ENCODE measurements around the gene TMEM267.
A peak's percentile ranks its signal among the peaks of the same experiment; 100 is the strongest.
"Not testable (repeated sequence)": the region's sequence is repeated elsewhere in the genome, so short reads cannot be mapped to it uniquely, and the experiment has no call there.

Gene TMEM267

GRCh38 chr5:43456556-43456955, 27.1 kb downstream of the TMEM267 start:
- Histone ChIP-seq H3K27ac (ENCODE audit: low read depth, low read length) (no peak overlapping the region), H3K4me1 (ENCODE audit: control insufficient read depth, insufficient read depth, low read length, unreplicated experiment) (no peaks in the 10 kb centered on the region), H3K4me3 (ENCODE audit: low read depth, low read length) (no peak overlapping the region), H2AFZ (ENCODE audit: low read length, unreplicated experiment) (no peak overlapping the region), H3K79me2 (ENCODE audit: control insufficient read depth, insufficient read depth, low read length, unreplicated experiment) (peaks cover 4% of the 10 kb centered on the region), H3K36me3 (ENCODE audit: insufficient read depth, low read length) (peaks cover 27% of the 10 kb centered on the region), H3K27me3 (ENCODE audit: insufficient read depth, low read length) (no peaks in the 10 kb centered on the region)

DNA sequence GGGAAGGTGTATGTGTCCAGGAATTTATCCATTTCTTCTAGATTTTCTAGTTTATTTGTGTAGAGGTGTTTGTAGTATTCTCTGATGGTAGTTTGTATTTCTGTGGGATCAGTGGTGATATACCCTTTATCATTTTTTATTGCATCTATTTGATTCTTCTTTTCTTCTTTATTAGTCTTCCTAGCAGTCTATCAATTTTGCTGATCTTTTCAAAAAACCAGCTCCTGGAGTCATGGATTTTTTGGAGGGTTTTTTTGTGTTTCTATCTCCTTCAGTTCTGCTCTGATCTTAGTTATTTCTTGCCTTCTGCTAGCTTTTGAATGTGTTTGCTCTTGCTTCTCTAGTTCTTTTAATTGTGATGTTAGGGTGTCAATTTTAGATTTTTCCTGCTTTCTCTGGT, 42.1 kb downstream of the TMEM267 start:
- H3K27ac ChIP-seq (ENCODE audit: low read depth, low read length); H2AFZ ChIP-seq (ENCODE audit: low read length, unreplicated experiment); H3K79me2 ChIP-seq (ENCODE audit: control insufficient read depth, insufficient read depth, low read length, unreplicated experiment); H3K4me1 ChIP-seq (ENCODE audit: control insufficient read depth, insufficient read depth, low read length, unreplicated experiment); H3K4me3 ChIP-seq (ENCODE audit: low read depth, low read length); H3K27me3 ChIP-seq (ENCODE audit: insufficient read depth, low read length): not testable (repeated sequence)
- H3K36me3 ChIP-seq (ENCODE audit: insufficient read depth, low read length) = peaks cover 20% of the 10 kb centered on the region

DNA sequence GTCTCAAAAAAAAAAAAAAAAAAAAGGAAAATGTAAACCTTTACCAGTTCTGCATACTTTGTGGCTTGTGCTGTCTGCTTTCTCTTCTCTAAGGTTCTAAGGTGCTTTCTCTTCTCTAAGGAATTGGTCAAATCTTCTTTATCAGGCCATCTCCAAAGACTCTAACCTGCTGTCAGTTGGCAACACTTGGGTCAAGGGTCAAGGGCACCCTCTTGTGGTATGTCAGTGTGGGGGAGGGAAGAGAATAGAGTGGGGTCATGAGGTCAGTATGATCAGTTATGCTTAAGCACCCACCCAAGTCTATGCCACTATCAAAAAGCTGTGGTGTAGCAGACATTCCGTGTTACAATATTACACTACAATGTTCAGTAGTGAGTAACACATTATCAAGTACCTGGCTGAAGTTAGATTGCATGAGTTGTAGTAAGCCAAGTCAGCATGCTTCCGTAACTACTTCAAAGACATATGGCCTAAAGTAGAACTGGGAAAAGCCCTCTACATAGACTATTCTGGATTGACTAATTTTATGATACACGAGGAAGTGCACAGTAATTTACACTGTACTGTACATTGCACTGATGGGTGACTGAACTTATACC, 46.5 kb downstream of the TMEM267 start:
- H3K79me2 ChIP-seq (ENCODE audit: control insufficient read depth, insufficient read depth, low read length, unreplicated experiment) = no peaks in the 10 kb centered on the region
- no peaks in the 10 kb centered on the region for H3K27me3 ChIP-seq (ENCODE audit: insufficient read depth, low read length)
- H3K4me1 ChIP-seq (ENCODE audit: control insufficient read depth, insufficient read depth, low read length, unreplicated experiment) = peaks cover 13% of the 10 kb centered on the region
- no peaks in the 10 kb centered on the region for H3K36me3 ChIP-seq (ENCODE audit: insufficient read depth, low read length)
- H3K4me3 ChIP-seq (ENCODE audit: low read depth, low read length) = no peak overlapping the region
- no peak overlapping the region for H2AFZ ChIP-seq (ENCODE audit: low read length, unreplicated experiment)
- no peak overlapping the region for H3K27ac ChIP-seq (ENCODE audit: low read depth, low read length)

GRCh38 chr5:43433382-43433781, 50.3 kb downstream of the TMEM267 start:
- peaks cover 18% of the 10 kb centered on the region for H3K4me1 ChIP-seq (ENCODE audit: control insufficient read depth, insufficient read depth, low read length, unreplicated experiment)
- no peaks in the 10 kb centered on the region for H3K27me3 ChIP-seq (ENCODE audit: insufficient read depth, low read length)
- H3K4me3 ChIP-seq (ENCODE audit: low read depth, low read length) = no peak overlapping the region
- no peaks in the 10 kb centered on the region for H3K36me3 ChIP-seq (ENCODE audit: insufficient read depth, low read length)
- no peaks in the 10 kb centered on the region for H3K79me2 ChIP-seq (ENCODE audit: control insufficient read depth, insufficient read depth, low read length, unreplicated experiment)
- H2AFZ ChIP-seq (ENCODE audit: low read length, unreplicated experiment) = no peak overlapping the region
- no peak overlapping the region for H3K27ac ChIP-seq (ENCODE audit: low read depth, low read length)

DNA sequence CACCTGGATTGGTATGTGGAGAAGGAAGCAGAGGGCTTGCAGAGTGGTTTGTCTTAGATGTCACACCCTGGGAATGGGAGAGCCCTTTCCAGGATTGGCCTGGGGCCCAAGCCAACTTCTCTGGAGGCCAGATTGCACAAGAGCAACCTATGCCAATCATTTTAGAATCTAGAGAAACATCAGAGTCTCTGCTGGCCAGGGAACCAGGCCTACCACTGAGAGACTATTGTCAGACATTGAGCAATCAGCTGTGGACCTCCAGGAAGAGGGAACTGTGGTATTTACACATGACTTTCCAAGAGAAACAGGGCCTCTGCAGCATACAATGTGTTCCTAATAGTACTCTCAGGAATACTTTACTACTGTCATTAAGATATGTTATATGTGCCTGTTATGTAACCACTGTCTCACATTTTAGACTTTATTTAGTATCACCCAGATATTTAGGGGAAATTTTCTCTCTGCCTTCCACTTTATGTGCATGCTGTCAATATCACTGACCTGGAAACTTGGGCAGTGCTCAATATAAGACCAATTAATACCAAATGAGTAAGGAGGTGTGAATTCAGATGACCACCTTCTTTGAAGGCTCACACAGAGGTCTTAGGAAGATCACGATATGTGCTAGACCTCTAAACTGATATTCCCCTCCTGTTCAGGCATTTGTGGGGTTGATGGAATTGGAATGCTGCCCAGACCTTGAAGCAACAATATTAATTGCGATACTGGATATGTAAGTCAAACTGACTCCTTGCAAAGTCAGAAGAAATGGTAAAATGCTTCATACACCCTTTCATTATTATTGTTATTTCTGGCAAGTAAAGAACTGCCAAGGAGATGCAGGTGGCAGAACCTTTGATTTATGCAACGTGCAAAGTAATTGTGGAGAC, 50.9 kb downstream of the TMEM267 start:
- H3K36me3 ChIP-seq (ENCODE audit: insufficient read depth, low read length) = no peaks in the 10 kb centered on the region
- H3K27ac ChIP-seq (ENCODE audit: low read depth, low read length) = no peak overlapping the region; the same call in 1 of the 2 replicates
- no peaks in the 10 kb centered on the region for H3K27me3 ChIP-seq (ENCODE audit: insufficient read depth, low read length)
- H2AFZ ChIP-seq (ENCODE audit: low read length, unreplicated experiment) = no peak overlapping the region
- H3K4me3 ChIP-seq (ENCODE audit: low read depth, low read length) = no peak overlapping the region
- peaks cover 24% of the 10 kb centered on the region for H3K4me1 ChIP-seq (ENCODE audit: control insufficient read depth, insufficient read depth, low read length, unreplicated experiment)
- H3K79me2 ChIP-seq (ENCODE audit: control insufficient read depth, insufficient read depth, low read length, unreplicated experiment) = no peaks in the 10 kb centered on the region

DNA sequence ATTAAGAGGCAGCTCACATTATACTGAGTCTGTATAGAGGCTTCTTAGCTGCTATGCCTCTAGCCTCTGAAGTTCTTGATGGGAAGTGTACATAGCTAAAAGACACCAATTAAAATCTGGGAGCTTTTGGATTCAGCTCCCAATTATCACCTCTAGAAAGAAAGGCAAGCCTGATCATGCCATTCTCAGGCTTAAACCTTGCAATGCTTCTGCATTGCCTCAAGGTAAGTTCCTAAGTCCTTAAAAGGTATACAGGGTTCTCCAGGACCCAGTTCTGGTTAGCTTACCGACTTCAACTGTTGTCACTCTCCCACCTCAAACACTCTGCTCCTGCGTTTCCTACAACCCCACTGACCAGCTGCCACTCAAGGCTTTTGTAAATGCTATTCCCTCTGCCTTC, 54.0 kb downstream of the TMEM267 start:
- H3K79me2 ChIP-seq (ENCODE audit: control insufficient read depth, insufficient read depth, low read length, unreplicated experiment) = no peaks in the 10 kb centered on the region
- H3K36me3 ChIP-seq (ENCODE audit: insufficient read depth, low read length) = no peaks in the 10 kb centered on the region
- no peaks in the 10 kb centered on the region for H3K27me3 ChIP-seq (ENCODE audit: insufficient read depth, low read length)
- no peak overlapping the region for H2AFZ ChIP-seq (ENCODE audit: low read length, unreplicated experiment)
- no peak overlapping the region for H3K27ac ChIP-seq (ENCODE audit: low read depth, low read length)
- peaks cover 48% of the 10 kb centered on the region for H3K4me1 ChIP-seq (ENCODE audit: control insufficient read depth, insufficient read depth, low read length, unreplicated experiment)
- no peak overlapping the region for H3K4me3 ChIP-seq (ENCODE audit: low read depth, low read length)

DNA sequence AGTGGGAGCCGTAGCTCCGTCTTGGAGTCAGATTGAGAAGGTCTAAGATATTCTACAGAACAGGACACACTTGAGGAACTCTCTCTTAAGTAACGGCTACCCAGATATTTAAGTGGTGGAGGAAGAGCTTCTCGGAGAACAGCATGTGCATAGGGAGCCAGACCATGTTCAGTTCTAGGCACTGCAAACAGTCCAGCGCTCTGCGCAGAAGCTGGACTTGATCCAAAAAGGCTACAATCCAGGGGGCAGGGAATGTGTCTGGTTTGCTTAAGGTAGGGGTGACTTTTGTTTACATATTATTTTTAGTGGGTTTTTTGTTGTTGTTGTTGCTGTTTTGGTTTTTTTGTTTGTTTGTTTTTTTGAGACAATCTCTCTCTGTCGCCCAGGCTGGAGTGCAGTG, 54.6 kb downstream of the TMEM267 start:
- Histone ChIP-seq H3K79me2 (ENCODE audit: control insufficient read depth, insufficient read depth, low read length, unreplicated experiment) (no peaks in the 10 kb centered on the region), H3K27me3 (ENCODE audit: insufficient read depth, low read length) (no peaks in the 10 kb centered on the region), H3K27ac (ENCODE audit: low read depth, low read length) (no peak overlapping the region), H3K4me1 (ENCODE audit: control insufficient read depth, insufficient read depth, low read length, unreplicated experiment) (peaks cover 48% of the 10 kb centered on the region), H2AFZ (ENCODE audit: low read length, unreplicated experiment) (no peak overlapping the region), H3K36me3 (ENCODE audit: insufficient read depth, low read length) (no peaks in the 10 kb centered on the region), H3K4me3 (ENCODE audit: low read depth, low read length) (no peak overlapping the region)

DNA sequence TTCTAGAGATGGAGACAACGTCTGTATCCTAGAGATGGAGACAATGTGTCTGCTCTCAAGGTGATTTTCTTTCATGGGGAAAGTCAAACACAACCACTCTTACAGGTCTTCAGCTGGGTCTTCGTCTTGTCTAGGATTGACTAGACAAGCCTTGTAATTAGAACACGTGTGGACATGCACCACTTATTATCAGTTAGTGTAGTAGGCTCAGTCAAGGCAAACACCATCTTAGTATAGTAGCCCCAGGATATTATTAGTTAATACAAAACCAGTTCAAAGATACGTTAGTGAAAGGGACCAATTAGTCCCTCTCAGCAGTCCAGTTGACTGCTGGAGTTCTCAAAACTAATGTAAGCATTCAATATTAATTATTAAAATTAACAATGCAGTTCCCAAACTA, 56.4 kb downstream of the TMEM267 start:
- H3K27me3 ChIP-seq (ENCODE audit: insufficient read depth, low read length) = no peaks in the 10 kb centered on the region
- 0 out of 2 replicates have a peak overlapping the region, but pooled peaks have one; percentile 38 for H3K4me3 ChIP-seq (ENCODE audit: low read depth, low read length)
- peaks cover 44% of the 10 kb centered on the region for H3K4me1 ChIP-seq (ENCODE audit: control insufficient read depth, insufficient read depth, low read length, unreplicated experiment)
- no peaks in the 10 kb centered on the region for H3K79me2 ChIP-seq (ENCODE audit: control insufficient read depth, insufficient read depth, low read length, unreplicated experiment)
- peak overlapping the region; percentile 52 for H3K27ac ChIP-seq (ENCODE audit: low read depth, low read length)
- no peak overlapping the region for H2AFZ ChIP-seq (ENCODE audit: low read length, unreplicated experiment)
- no peaks in the 10 kb centered on the region for H3K36me3 ChIP-seq (ENCODE audit: insufficient read depth, low read length)

DNA sequence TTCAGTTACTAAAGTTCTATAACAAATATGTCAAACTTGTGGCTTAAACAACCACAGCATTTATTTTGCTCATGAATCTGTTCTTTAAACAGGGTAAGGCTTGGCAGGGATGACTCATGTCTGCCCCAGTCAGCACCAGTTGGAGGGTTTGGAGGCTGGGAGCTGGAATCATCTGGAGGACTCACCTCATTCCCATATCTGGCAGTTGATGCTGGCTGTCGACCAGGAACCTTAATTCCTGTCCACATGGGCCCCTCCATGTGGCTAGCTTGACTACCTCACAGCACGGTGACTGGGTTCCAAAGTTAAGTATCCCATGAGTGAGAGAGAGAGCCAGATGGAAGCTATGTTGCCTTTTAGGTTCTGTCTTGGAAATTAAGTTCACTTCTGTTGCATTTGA, 57.7 kb downstream of the TMEM267 start:
- Histone ChIP-seq H3K4me3 (ENCODE audit: low read depth, low read length) (no peak overlapping the region), H3K27ac (ENCODE audit: low read depth, low read length) (peak overlapping the region; percentile 44), H3K36me3 (ENCODE audit: insufficient read depth, low read length) (no peaks in the 10 kb centered on the region), H3K27me3 (ENCODE audit: insufficient read depth, low read length) (no peaks in the 10 kb centered on the region), H3K79me2 (ENCODE audit: control insufficient read depth, insufficient read depth, low read length, unreplicated experiment) (no peaks in the 10 kb centered on the region), H2AFZ (ENCODE audit: low read length, unreplicated experiment) (no peak overlapping the region), H3K4me1 (ENCODE audit: control insufficient read depth, insufficient read depth, low read length, unreplicated experiment) (peaks cover 50% of the 10 kb centered on the region)

GRCh38 chr5:43423086-43423485, 60.6 kb downstream of the TMEM267 start:
- not testable (repeated sequence) for H3K4me3 ChIP-seq (ENCODE audit: low read depth, low read length); H3K79me2 ChIP-seq (ENCODE audit: control insufficient read depth, insufficient read depth, low read length, unreplicated experiment); H3K27me3 ChIP-seq (ENCODE audit: insufficient read depth, low read length); H3K27ac ChIP-seq (ENCODE audit: low read depth, low read length); H2AFZ ChIP-seq (ENCODE audit: low read length, unreplicated experiment); H3K36me3 ChIP-seq (ENCODE audit: insufficient read depth, low read length)
- peaks cover 44% of the 10 kb centered on the region for H3K4me1 ChIP-seq (ENCODE audit: control insufficient read depth, insufficient read depth, low read length, unreplicated experiment)

DNA sequence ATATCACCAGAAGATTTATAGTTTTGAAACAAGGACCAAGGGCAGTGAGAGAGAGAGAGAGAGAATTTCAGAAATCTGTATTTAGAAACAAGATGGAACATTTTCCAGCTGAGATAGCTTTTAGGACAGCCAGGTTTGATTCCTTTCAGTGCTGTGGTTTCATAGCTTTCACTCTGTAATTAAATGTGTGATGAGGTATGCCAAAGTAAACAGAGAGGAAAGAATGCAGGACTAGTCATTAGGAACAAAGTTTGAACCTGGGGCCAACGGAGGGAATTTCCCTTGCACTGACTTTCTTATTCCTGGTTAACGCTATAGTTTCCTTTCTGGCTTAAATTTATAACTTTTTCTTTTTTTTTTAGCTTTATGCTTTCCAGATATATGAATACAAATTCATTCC, 61.5 kb downstream of the TMEM267 start:
- Histone ChIP-seq H3K36me3 (ENCODE audit: insufficient read depth, low read length) (no peaks in the 10 kb centered on the region), H2AFZ (ENCODE audit: low read length, unreplicated experiment) (peak overlapping the region; percentile 34), H3K27ac (ENCODE audit: low read depth, low read length) (peak overlapping the region; percentile 50), H3K4me1 (ENCODE audit: control insufficient read depth, insufficient read depth, low read length, unreplicated experiment) (peaks cover 36% of the 10 kb centered on the region), H3K79me2 (ENCODE audit: control insufficient read depth, insufficient read depth, low read length, unreplicated experiment) (no peaks in the 10 kb centered on the region), H3K27me3 (ENCODE audit: insufficient read depth, low read length) (no peaks in the 10 kb centered on the region), H3K4me3 (ENCODE audit: low read depth, low read length) (peak overlapping the region; percentile 23; the same call in 1 of the 2 replicates)
